Astrocyte (in vitro differentiated cells and primary cell): Measurements from ENCODE around the gene RAPGEF5. TPM values are rescaled to one million over a fixed set of nuclear protein-coding genes. Genes with fewer than 3 reads are reported as not detected.

Source experiments
- DNase-seq: peaks from one replicate; pipeline ENCODE4 v3.0.0-alpha.2; 2010; ENCODE audit warnings: low read depth
- FAIRE-seq: peaks from 2 replicates; lab custom pipeline; 2011; peaks lifted over from hg19 to GRCh38; lab: Jason Lieb, UNC
- H2AFZ ChIP-seq: 2 replicates; pipeline ENCODE4 v1.6.0; 2012; ENCODE audit warnings: low read depth, low read length, inconsistent platforms
- H3K27ac ChIP-seq: 2 replicates; pipeline ENCODE4 v1.5.1; 2011; ENCODE audit warnings: low read depth, low read length, inconsistent platforms
- H3K27me3 ChIP-seq: 2 replicates; pipeline ENCODE4 v1.6.0; 2011; ENCODE audit warnings: low read length, inconsistent platforms; ENCODE audit not compliant: insufficient read depth
- H3K36me3 ChIP-seq: 2 replicates; pipeline ENCODE4 v1.5.1; 2011; ENCODE audit warnings: low read length, inconsistent platforms; ENCODE audit not compliant: insufficient read depth
- H3K4me1 ChIP-seq: 2 replicates; pipeline ENCODE4 v1.5.1; 2011; ENCODE audit warnings: low read length, inconsistent platforms; ENCODE audit not compliant: insufficient read depth
- H3K4me2 ChIP-seq: 2 replicates; pipeline ENCODE4 v1.6.0; 2012; ENCODE audit warnings: low read length, inconsistent platforms
- H3K4me3 ChIP-seq: 2 replicates; pipeline ENCODE4 v1.5.1; 2011; ENCODE audit warnings: low read depth, mild to moderate bottlenecking, low read length, inconsistent platforms; ENCODE audit not compliant: insufficient read depth
- H3K79me2 ChIP-seq: 2 replicates; pipeline ENCODE4 v1.6.0; 2012; ENCODE audit warnings: mild to moderate bottlenecking, low read length, inconsistent platforms; ENCODE audit not compliant: insufficient read depth
- H3K9ac ChIP-seq: 2 replicates; pipeline ENCODE4 v1.6.0; 2012; ENCODE audit warnings: mild to moderate bottlenecking, low read length, inconsistent platforms
- H3K9me3 ChIP-seq: 2 replicates; pipeline ENCODE4 v1.5.1; 2012; ENCODE audit warnings: low read depth, mild to moderate bottlenecking, low read length, inconsistent platforms; ENCODE audit not compliant: insufficient read depth
- H4K20me1 ChIP-seq: 2 replicates; pipeline ENCODE4 v1.6.0; 2012; ENCODE audit warnings: low read length, inconsistent platforms; ENCODE audit not compliant: insufficient read depth
- H3K27ac Mint-ChIP-seq: one replicate; pipeline ENCODE4 v1.8.0; 2021; ENCODE audit warnings: mild to moderate bottlenecking, mixed read lengths; ENCODE audit not compliant: unreplicated experiment
- H3K27me3 Mint-ChIP-seq: one replicate; pipeline ENCODE4 v1.8.0; 2021; ENCODE audit warnings: low read depth, mixed read lengths; ENCODE audit not compliant: unreplicated experiment
- H3K36me3 Mint-ChIP-seq: one replicate; pipeline ENCODE4 v1.8.0; 2021; ENCODE audit warnings: low read depth, mixed read lengths; ENCODE audit not compliant: unreplicated experiment
- H3K4me1 Mint-ChIP-seq: one replicate; pipeline ENCODE4 v1.8.0; 2021; ENCODE audit warnings: low read depth, mixed read lengths; ENCODE audit not compliant: unreplicated experiment
- H3K4me3 Mint-ChIP-seq: one replicate; pipeline ENCODE4 v1.8.0; 2021; ENCODE audit warnings: mild to moderate bottlenecking, moderate library complexity, mixed read lengths; ENCODE audit not compliant: unreplicated experiment
- H3K9me3 Mint-ChIP-seq: one replicate; pipeline ENCODE4 v1.8.0; 2021; ENCODE audit warnings: mild to moderate bottlenecking, mixed read lengths; ENCODE audit not compliant: unreplicated experiment
- CTCF ChIP-seq: IDR thresholded peaks from 2 replicates; pipeline ENCODE4 v1.5.1; 2011; ENCODE audit warnings: low read depth, mild to moderate bottlenecking, inconsistent platforms, low read length, moderate library complexity; ENCODE audit not compliant: insufficient read depth
- EZH2 ChIP-seq: IDR thresholded peaks from 2 replicates; pipeline ENCODE4 v1.6.1; 2012; ENCODE audit warnings: mild to moderate bottlenecking, low read length, inconsistent platforms; ENCODE audit not compliant: insufficient read depth
- total RNA-seq: library from RNA; stranded (reverse); gene quantifications from 2 replicates; pipeline ENCODE4 v1.2.1, GENCODE V29; 2021

Gene RAPGEF5
- total RNA-seq, 1 donor from 2014 or later: 1.0 TPM

GRCh38 chr7:22278660-22279059 is 78.3 kb downstream of the RAPGEF5 start:
- Mint-ChIP-seq H3K4me1 (no peaks in the 10 kb centered on the region), H3K27ac (no peak overlapping the region), H3K36me3 (no peaks in the 10 kb centered on the region), H3K4me3 (no peak overlapping the region), H3K27me3 (peaks cover 2% of the 10 kb centered on the region), H3K9me3 (peaks cover 2% of the 10 kb centered on the region)
- Histone ChIP-seq H3K9ac (no peak overlapping the region), H3K4me2 (no peak overlapping the region), H3K4me3 (no peak overlapping the region), H3K27ac (no peak overlapping the region), H3K9me3 (no peaks in the 10 kb centered on the region), H3K4me1 (no peaks in the 10 kb centered on the region), H3K27me3 (no peaks in the 10 kb centered on the region), H3K79me2 (no peaks in the 10 kb centered on the region), H4K20me1 (no peaks in the 10 kb centered on the region), H2AFZ (no peak overlapping the region), H3K36me3 (no peaks in the 10 kb centered on the region)
- DNase-seq (no peak), FAIRE-seq (no peak)
- TF ChIP-seq CTCF (no peak), EZH2 (no peak)

GRCh38 chr7:22277375-22277774 is 79.6 kb downstream of the RAPGEF5 start:
- H3K4me1 ChIP-seq: no peaks in the 10 kb centered on the region
- no peak overlapping the region for H3K27ac ChIP-seq
- Mint-ChIP-seq H3K9me3 (peaks cover 2% of the 10 kb centered on the region), H3K36me3 (no peaks in the 10 kb centered on the region), H3K4me1 (no peaks in the 10 kb centered on the region), H3K27me3 (peaks cover 2% of the 10 kb centered on the region), H3K27ac (no peak overlapping the region), H3K4me3 (no peak overlapping the region)
- H3K9ac ChIP-seq: no peak overlapping the region
- H3K79me2 ChIP-seq: no peaks in the 10 kb centered on the region
- H3K9me3 ChIP-seq: no peaks in the 10 kb centered on the region
- no peaks in the 10 kb centered on the region for H3K27me3 ChIP-seq
- FAIRE-seq: no peak
- H3K4me2 ChIP-seq: no peak overlapping the region
- H3K36me3 ChIP-seq: no peaks in the 10 kb centered on the region
- DNase-seq: no peak
- TF ChIP-seq EZH2 (no peak), CTCF (no peak)
- no peak overlapping the region for H2AFZ ChIP-seq
- H3K4me3 ChIP-seq: no peak overlapping the region
- no peaks in the 10 kb centered on the region for H4K20me1 ChIP-seq

- H3K36me3 ChIP-seq: no peaks in the 10 kb centered on the region
- H3K9ac ChIP-seq: no peak overlapping the region
- Mint-ChIP-seq H3K4me3 (no peak overlapping the region), H3K9me3 (peaks cover 2% of the 10 kb centered on the region), H3K4me1 (no peaks in the 10 kb centered on the region), H3K27me3 (peaks cover 2% of the 10 kb centered on the region), H3K27ac (no peak overlapping the region), H3K36me3 (no peaks in the 10 kb centered on the region)
- H2AFZ ChIP-seq: no peak overlapping the region
- no peaks in the 10 kb centered on the region for H4K20me1 ChIP-seq
- no peaks in the 10 kb centered on the region for H3K4me1 ChIP-seq
- DNase-seq (no peak), FAIRE-seq (no peak)
- no peaks in the 10 kb centered on the region for H3K27me3 ChIP-seq
- no peak for TF ChIP-seq EZH2
- TF ChIP-seq CTCF: no peak
- H3K9me3 ChIP-seq: no peaks in the 10 kb centered on the region
- no peak overlapping the region for H3K27ac ChIP-seq
- no peaks in the 10 kb centered on the region for H3K79me2 ChIP-seq
- H3K4me3 ChIP-seq: no peak overlapping the region
- H3K4me2 ChIP-seq: no peak overlapping the region
Measured at GRCh38 chr7:22275661-22276060, 81.3 kb downstream of the RAPGEF5 start.
